T47D (cell line): ENCODE results near the gene HSPA6.
A peak's percentile ranks its signal among the peaks of the same experiment; 100 is the strongest.
"Not testable (repeated sequence)": the region's sequence is repeated elsewhere in the genome, so short reads cannot be mapped to it uniquely, and the experiment has no call there.

Experiments used
- DNase-seq, 2 experiments: peaks; one replicate each; pipeline versions ENCODE4 v3.0.0 to v3.0.0-alpha.2; 2011 to 2012; ENCODE audit warnings: low read depth in 1 of 2, low spot score in 1 of 2
- JUND ChIP-seq: IDR thresholded peaks from 2 replicates; pipeline ENCODE4 v1.6.1; 2012; ENCODE audit warnings: low read depth
- in situ Hi-C: cut with HindIII; loops from 2 replicates; pipeline ENCODE4 v1.10.0; 2016; ENCODE audit warnings: low sequenced_read_pairs, low pct_unique_long_range_greater_than_20kb

HSPA6 gene

DNA sequence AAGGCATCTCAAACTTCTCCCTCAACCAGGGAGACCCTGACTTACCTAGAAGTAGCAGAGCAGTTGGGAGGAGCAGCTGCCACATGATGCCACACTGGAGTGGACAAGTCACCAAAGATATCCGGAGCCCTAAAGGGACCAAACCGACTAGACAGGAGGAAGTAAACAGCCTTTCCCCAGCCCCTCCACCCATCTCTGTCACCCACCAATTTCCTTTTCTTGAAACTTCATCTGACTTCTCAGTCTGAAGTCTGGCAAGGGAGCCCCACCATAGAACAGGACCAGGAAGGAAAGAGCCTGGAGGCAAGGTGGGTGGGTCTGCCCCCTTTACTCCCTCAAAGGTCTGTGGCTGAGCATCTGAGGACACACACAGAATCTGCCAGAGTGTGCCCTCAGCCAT is 25.3 kb downstream of the HSPA6 start, which contains the start of gene FCGR3A:
TSS of gene FCGR3A (minus strand) at position 167 of the 400 bp plus-strand sequence. CDS start at position 85, 82 bp downstream.
- in situ Hi-C loops = no loop called here
- no peak for TF ChIP-seq JUND
- no peak for DNase-seq

DNA sequence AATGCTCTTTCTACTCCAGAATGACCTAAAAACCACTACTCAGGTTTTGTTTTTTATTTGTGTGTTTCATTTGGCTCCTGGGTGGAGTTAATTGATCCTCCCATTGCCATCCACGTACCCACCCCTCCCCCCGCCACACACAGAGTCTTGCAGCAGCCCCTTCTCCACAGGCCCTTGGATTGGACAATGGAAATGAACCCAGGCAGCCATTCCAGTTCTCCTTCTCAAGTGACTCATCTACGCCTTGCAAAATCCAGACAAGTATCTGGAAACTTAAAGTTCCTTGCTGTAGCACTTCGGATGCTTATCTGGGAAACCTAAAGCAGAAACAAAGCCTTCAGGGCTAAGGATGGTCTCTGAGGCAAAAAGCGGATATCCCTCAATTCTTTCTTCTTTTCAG is 26.6 kb downstream of the HSPA6 start:
- DNase-seq, in situ Hi-C loops: not testable (repeated sequence)

GRCh38 chr1:161553631-161554030 is 29.3 kb downstream of the HSPA6 start:
- in situ Hi-C loops, DNase-seq: not testable (repeated sequence)

GRCh38 chr1:161554340-161554739 is 30.0 kb downstream of the HSPA6 start:
- DNase-seq, in situ Hi-C loops: not testable (repeated sequence)

DNA sequence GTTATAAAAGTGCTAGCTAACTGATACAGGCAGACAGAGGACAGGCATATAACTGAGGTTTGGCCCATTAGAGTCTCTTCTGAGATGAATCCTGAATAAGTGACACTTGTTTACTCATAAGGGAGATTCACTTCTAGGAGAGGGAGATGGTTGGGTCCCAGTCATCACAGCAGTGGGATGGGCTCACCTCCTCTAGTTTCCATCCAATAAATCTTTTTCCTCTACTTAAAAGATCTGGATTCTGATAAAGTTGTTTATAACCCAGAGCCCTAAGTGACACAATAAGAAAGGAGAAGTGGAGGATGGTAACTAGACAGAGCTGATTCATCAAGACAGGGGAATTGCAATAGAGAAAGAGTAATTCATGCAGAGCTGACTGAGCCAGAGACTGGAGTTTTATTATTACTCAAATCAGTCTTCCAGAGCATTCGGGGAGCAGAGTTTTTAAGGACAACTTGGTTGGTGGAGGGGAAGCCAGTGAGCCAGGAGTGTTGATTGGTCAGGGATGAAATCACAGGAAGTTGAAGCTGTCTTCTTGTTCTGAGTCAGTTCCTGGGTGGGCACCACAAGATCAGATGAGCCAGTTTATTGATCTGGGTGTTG is 30.6 kb downstream of the HSPA6 start:
- DNase-seq, in situ Hi-C loops: not testable (repeated sequence)

DNA sequence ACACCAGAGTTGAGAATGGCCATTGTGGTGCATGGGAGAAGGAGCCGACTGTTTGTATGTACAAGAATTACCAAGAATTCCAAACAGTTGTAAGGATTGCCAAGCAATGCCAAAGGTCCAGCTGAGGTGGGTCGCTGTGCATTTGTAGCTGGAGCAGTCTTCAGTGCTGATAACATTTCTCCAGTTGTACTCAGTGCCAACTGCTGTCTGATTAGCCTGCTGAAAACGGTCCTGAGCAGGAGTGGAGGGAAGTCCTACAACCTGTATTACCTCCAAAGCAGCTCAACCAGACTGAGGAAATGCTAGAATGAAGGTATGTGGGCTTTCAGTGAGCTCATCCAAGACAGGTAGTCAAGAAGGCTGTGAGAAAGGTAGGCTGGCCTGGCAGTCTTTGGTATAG is 31.8 kb downstream of the HSPA6 start:
- in situ Hi-C loops, DNase-seq: not testable (repeated sequence)

DNA sequence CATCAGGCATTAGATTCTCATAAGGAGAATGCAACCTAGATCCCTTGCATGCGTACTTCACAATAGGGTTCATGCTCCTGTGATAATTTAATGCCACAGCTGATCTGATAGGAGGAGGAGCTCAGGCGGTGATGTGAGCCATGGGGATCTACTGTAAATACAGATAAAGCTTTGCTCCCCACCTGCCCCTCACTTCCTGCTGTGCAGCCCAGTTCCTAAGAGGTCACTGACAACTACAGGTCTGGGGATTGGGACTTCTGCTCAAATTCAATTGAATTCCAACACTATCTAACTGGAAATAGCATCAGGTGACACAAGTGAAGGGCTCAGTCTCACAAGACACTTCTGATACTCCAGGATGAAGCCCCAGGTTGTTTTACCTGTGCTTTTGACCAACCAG is 32.6 kb downstream of the HSPA6 start:
- DNase-seq, in situ Hi-C loops: not testable (repeated sequence)

DNA sequence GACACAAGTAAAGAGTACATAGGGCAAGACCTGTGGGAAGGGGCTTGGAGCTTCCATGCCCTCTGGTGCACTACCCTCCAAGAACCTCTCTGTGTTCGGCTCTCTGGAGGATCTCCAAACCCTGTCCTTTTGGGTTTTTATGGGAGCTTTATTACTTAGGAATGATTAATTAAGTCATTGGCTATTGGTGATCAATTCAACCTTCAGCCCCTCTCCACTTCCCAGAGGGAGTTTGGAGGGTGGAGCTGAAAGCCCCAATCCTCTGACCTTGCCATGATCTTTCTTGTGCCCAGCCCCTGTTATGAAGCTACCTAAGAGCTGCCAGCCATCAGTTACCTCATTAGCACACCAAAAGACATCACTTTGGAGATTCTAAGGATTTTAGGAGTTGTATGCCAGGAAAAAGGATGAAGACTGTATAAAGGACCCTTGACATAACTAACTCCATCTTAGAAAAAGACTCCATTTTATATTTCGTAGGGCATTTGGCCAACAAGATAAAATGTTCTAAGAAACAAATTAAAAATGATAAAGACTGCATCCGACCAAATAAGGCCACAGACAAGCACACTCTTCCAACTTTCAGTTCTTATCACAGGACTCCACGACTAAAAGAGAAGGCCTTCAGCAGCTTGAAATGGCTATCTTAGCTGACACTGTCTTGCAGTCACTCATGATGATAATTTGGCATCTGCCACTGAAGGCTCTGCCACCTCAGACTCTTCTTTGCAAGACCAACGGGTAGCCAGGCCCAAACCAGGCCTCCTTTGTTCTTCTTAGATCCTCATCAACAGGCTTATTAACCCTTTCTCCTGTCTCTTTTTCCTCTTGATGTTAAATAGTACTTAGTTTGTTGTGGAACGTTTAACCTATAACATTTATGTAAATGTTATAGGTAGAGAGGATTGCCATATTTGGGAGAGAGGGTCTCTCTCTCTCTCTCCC is 33.4 kb downstream of the HSPA6 start:
- DNase-seq, in situ Hi-C loops: not testable (repeated sequence)

- peak in 1 of 2 experiments; percentile 57 for DNase-seq
- in situ Hi-C loops = not testable (repeated sequence)
Observed at GRCh38 chr1:161560960-161561715, 36.8 kb downstream of the HSPA6 start.

- DNase-seq, in situ Hi-C loops: not testable (repeated sequence)
Observed at GRCh38 chr1:161562441-161562840, 38.1 kb downstream of the HSPA6 start.

DNA sequence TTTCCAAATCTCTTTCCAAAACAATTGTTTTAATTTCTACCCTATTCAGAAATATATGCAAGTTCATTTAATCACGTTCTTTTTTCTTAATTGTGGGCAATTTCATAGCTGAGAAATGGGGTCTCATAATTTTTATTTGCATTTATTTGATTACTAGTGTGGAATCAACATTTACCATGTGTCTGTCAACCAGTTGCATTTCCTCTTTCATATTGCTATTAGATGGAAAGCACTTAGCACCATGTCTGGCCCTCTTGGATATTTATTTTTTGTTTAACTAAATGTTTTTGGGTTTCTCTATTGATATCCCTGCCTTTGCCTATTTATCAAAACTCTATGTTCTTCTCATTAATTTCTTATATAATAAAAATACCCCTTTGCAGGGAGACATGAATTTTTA is 39.2 kb downstream of the HSPA6 start:
- DNase-seq, in situ Hi-C loops: not testable (repeated sequence)

DNA sequence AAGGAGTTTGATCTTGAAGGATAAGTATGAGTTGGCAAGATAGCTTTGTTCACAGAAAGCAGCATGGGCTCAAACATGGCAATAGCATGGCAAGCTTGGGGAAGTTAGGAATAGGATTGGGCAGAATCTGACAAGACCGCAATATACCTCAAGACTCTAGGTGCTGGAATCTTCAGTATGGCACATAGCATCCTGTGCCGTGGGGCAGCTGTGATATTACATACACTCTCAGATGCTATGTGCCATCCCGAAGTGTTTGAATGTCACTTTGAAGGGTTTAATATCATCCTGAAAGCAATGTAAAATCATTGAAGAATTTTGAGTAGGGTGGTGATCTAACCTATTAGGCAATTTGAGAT is 42.2 kb downstream of the HSPA6 start:
- in situ Hi-C loops = not testable (repeated sequence)

GRCh38 chr1:161571703-161572102 is 47.4 kb downstream of the HSPA6 start:
- DNase-seq, in situ Hi-C loops: not testable (repeated sequence)

More for the DNA sequence above, 42.2 kb downstream of the HSPA6 start:
- not testable (repeated sequence) for DNase-seq
